ENCODE results near the gene ZNF264.
"Not testable (repeated sequence)": the region's sequence is repeated elsewhere in the genome, so short reads cannot be mapped to it uniquely, and the experiment has no call there.

Gene ZNF264

DNA sequence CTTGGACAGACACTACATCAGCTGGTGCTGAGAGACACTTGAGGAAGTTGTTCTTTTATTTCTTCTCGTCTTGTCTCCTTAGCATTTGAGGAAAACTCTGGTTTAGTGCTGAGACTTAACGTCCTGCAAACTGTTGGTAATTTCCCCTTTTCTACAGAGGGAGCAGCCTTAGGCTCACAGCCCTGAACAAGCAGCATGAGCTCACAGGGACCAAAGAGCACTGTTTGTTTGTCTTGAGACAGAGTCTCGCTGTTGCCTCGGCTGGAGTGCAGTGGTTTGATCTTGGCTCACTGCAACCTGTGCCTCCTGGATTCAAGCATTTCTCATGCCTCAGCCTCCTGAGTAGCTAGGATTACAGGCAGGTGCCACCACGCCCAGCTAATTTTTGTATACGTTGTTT, 54.7 kb downstream of the ZNF264 start:
- DNase-seq (ENCODE audit: low read depth) = no peak

GRCh38 chr19:57248646-57249045, 57.3 kb downstream of the ZNF264 start:
- no peak for DNase-seq (ENCODE audit: low read depth)

DNA sequence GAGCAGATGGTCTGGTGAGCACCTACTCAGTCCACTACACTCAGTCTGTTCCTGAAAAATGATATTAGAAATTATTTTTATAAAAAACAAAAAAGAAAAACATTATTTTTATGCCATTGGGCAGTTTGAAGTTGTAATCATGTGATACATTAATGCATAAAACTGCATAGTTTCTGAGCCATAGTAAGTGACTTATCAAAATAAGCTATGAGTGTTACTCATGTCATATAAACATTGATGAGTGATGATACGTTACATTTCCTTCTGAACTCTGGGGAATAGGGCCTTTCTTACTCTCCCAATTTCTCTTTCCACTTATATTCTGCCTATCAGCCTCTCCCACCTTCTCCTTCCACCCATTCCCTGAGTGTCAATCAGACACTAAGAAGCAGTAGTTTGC, 58.0 kb downstream of the ZNF264 start:
- no peak for DNase-seq (ENCODE audit: low read depth)

- DNase-seq (ENCODE audit: low read depth) = not testable (repeated sequence)
Observed at GRCh38 chr19:57253767-57254166, 62.5 kb downstream of the ZNF264 start.

DNA sequence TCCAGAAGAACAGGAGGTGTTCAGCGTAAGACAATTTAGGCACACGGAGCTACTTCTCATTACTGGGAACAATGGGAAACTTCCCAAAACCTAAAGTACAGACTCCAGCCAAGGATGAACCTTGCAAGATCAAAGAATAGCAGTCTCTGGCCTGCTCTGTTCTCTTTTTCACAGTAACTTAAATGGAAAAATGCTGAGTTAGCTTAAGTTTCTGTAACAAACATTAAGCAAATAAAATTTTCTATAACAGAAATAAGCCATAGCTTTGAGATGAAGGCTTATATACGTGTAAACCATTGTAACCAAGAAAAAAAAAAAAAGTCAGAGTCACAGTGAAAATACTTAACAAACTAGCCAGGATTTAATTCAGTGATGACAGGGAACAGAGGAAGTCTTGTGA, 70.7 kb downstream of the ZNF264 start:
- DNase-seq (ENCODE audit: low read depth) = no peak

DNA sequence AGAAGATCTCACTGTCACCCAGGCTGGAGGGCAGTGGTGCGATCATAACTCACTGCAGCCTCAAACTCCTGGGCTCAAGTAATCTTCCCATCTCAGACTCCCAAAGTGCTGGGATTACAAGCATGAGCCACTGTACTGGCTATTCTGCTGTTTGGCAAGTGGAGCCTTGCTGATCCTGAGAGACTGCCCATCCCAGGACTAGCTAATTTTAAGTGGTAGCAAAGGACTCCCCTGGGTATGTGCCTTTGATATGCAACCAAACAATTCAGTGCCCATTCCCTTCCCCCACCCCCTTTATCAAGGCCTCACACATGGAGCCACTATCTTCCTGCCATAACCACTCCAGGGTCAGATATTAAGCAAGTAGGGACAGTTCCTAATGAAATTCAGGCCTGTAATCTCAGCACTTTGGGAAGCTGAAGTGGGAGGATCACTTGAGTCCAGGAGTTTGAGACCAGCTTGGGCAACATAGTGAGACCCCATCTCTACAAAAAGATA, 72.0 kb downstream of the ZNF264 start:
- no peak for DNase-seq (ENCODE audit: low read depth)

- no peak for DNase-seq (ENCODE audit: low read depth)
Observed at GRCh38 chr19:57267291-57267690, 76.0 kb downstream of the ZNF264 start.

GRCh38 chr19:57269515-57270250, 78.4 kb downstream of the ZNF264 start:
- peak; percentile 93 for DNase-seq (ENCODE audit: low read depth)

DNA sequence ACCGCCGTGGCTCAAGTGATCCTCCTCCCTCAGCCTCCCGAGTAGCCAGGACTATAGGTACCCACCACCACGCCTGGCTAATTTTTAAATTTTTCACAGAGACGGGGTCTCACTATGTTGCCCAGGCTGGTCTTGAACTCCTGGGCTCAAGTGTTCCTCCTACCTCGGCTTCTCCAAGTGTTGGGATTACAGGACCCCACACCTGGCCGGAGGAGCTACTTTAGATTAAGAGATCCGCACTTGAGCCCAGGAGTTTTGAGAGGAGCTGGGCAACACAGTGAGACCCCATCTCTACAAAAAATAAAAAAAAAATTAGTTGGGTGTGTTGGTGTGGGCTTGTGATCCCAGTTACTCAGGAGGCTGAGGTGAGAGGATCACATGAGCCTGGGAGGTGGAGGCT, 80.0 kb downstream of the ZNF264 start:
- DNase-seq (ENCODE audit: low read depth) = no peak
